IPS DF 19.7 (cell line): ENCODE data around the gene PRKAG2.
"Not testable (repeated sequence)": the region's sequence is repeated elsewhere in the genome, so short reads cannot be mapped to it uniquely, and the experiment has no call there.

Experiments
- DNase-seq: peaks from one replicate; pipeline ENCODE4 v3.0.0-alpha.2; 2013; ENCODE audit warnings: low read depth, low spot score

The PRKAG2 gene

GRCh38 chr7:151801291-151801690 is 75.6 kb downstream of the PRKAG2 start:
- no peak for DNase-seq

DNA sequence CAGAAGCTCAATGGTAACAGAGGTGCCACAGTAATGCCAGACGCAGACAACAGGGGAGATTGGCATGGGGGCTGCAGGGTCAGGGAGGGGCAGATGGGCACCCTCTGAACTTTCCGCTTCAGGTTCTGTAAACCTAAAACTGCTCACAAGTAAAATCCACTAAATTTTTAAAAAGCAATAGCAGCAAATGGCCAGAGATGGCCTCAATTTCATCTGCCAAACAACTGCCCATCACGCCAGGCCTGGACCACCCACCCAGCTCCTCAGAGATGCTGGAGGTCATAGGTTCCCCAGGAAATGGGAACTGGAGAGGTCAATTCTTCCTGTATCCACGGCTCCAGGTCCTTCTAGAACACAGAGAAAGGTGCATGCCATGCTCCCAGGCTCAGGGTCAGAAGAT is 76.1 kb downstream of the PRKAG2 start:
- DNase-seq: no peak

DNA sequence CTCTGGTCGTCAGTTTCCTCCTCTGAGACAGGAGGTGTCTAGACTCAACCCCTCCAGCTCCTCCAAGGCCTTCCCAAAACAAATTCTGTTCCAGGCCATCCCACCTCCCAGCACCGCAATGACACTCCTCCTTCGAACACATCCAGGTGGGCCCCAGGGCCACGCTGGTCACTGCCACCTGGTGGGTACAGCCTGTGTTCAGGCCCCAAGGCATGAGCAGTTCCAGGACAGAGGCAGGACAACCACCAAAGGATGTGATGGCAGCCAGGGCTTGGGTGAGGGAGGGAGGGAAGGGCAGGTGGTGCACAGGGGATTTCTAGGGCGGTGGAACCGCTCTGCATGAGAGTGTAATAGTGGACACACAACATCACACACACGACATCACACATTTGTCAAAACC is 76.5 kb downstream of the PRKAG2 start:
- no peak for DNase-seq

DNA sequence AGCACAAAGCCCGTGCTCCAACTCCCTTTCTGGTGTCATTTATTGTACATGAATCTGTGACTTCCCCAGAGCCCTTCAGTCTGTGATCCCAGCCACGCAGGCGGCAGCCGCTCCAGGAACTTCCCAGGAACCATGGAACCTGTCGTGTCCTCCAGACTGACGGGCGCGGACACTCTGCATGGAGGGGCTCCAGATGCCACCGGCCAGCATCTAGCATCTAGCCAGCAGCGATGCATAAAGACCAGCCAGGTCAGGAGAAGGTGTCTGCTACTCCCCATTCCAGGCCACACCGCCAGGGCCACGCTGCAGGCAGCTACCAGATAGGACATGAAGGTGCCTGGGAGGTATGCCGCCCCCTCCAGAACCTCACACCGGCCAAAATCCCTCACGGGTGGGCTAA is 77.4 kb downstream of the PRKAG2 start:
- no peak for DNase-seq

GRCh38 chr7:151798851-151799448 is 78.0 kb downstream of the PRKAG2 start:
- no peak for DNase-seq

DNA sequence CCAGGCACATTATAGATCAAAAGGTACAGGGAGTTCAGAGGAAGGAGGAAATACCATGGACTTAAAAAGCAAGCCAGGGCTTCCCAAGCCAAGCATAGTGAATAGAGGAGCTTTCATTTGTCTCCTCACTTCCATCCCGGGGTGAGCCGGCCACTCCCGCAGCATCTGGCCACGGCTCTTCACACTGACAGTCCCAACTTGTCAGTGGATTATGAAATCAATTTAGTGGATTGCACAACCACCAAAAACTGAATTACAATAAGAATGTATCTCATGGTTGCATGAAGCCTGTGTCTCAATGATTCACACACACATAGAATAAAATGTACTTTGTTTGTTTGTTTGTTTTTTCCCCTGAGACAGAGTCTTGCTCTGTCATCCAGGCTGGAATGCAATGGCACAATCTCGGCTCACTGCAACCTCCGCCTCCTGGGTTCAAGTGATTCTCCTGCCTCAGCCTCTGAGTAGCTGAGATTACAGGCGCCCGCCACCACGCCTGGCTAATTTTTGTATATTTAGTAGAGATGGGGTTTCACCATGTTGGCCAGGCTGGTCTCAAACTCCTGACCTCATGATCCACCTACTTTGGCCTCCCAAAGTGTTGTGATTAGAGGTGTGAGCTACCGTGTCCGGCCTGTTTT is 79.1 kb downstream of the PRKAG2 start:
- not testable (repeated sequence) for DNase-seq

DNA sequence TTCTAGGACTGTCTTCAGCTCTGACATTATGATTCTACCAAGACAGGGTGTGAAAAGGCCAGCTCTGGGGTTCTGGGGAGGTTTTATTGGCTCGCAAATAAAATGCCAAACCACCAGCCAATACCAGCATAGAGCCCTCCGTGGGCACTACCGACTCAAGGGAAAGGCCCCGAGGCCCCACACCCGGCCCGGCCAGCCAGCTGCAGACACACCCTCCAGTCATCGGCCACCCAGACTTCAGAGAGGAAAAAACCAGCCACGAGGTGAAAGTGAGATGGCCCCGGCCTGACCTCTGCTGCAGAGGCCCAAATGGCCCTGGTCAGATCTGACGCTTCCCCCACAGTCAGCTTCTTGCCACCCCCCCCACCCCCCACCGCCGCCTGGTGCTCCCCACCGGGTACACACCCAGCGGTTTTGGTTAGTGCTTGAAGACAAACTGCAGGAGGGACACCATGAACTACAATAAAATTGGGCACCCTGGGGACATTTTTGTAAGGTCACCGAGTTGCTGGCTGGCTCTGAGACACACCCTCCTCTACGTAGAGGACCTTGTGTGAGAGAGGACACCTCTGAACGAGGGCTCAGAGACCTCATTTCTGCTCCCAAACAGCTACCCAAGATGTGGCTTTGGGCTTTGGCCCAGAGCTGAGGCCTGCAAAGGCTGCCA is 79.9 kb downstream of the PRKAG2 start:
- no peak for DNase-seq

DNA sequence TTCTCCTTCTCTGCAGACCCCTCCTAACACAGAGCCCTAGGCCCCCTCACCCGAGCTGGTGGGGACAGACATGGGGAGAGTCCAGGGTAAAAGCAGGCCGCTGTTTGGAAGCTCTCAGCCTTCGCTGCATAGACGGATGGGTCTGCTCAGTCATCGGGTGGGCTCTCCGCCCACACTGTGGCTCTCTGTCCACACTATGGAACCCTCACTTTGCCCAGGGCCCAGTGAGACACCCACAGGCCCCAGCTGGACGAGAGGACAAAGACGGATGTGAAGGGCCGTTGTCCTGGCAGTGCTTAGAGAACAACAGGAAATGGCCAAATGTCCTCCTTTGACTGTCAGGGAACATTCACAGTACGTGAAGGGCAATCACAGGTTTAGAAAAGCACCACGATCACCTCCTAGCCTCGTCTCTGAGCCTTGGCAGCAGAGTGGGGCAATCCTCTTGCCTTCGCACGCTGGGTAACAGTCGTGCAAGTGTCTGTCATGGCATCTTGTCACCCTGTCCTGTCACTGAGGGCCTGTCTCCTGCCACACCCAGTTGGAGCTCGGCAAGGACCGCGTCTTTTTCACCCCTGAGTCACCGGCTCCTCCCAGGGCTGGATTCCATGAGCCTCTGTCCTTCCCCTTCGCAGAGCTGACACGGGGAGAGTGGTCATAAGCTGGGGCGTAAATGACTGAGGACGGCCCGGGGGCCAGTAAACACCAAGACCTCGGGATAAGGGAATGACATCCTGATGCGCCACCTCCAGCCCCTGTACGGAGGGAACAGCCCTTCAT is 80.6 kb downstream of the PRKAG2 start:
- no peak for DNase-seq

GRCh38 chr7:151795168-151795811 is 81.6 kb downstream of the PRKAG2 start:
- DNase-seq: no peak

DNA sequence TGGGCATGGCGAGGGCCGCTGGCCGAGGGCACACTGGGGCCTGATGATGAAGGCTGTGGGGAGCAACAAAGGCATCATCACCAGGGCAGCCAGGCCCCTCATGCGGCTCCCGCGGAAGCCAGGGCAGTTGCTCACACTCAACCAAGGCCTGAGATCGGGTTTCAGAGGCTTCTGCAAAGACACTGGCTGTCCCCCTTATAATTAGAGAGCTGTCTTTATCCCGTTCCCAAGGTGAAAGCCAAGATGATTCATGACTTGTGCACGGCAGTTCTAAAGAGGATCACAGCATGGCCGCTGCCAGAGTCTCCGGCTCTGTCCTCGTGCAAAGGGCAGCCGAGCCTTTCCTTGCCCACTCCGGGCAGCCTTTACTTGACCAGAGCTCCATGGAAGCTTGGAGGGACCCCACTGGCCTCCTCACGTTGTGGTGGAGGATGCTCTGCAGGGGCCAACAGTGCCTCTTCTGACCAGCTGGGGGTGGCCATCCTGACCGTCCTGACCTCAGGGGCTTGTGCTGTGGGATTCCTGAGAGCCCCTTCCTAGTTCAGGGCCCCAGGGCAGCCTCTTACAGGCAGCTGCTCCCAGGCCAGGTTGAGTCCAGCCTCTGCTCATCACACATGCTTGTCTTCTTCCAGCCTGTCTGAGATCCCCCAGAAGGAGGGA is 82.3 kb downstream of the PRKAG2 start:
- no peak for DNase-seq

- DNase-seq: no peak
Observed at GRCh38 chr7:151793991-151794507, 82.9 kb downstream of the PRKAG2 start.

DNA sequence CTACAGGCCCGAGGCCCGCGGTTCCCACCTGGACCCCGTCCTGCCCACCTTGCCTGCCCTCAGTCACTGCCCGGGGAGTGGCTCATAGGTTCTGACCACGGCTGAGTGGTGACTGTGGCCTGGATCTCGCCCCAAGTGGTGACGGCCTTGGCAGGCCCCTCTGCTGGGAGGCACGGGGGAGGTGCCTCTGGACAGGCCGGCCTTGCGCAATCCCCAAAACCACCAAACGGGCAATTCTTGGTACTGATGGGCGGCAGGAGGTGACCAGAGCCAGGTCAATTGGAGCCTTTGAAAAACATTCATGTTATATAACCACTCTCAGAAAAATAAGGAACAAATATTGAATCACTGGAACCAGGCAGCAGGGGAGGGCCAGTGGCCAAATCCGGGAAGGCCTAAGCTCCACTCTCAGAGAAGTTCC is 83.4 kb downstream of the PRKAG2 start:
- no peak for DNase-seq

DNA sequence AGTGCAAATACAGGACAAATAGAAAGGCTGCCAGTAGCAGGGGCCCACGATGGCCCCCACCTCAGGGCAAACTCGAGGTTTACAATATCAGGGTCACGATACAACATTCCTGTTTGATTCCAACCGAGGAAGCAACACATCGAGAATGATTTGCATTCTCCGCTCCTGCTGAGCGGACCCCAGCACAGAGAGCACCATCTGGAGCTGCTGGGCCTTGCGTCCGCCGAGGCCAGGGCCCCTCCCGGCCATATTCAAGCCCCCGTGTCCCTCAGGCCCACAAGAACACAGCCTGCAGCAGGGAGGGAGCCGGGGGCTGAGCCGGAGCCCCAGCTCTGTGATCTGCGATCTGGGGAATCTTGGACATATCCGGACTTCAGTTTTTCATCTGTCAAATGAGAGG is 84.3 kb downstream of the PRKAG2 start:
- DNase-seq: no peak

DNA sequence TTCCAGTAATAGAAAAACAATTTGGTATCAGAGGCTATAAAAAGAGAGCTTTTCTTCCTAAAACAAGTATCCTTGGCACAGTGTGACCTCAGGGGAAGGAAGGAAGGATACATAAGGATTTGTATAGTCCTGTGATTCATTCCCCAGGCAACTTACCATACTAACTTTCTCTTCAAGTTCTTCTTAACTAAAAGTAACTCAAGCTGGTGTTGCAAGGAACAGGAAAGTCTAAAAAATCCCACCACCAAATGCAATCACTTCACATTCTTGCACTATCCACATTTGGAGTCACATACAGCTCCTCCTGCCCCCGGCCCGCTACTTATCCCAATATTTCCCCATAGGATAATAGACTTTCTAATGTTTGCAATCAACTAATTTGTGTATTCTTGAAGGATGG is 84.8 kb downstream of the PRKAG2 start:
- no peak for DNase-seq

GRCh38 chr7:151790830-151791620 is 85.9 kb downstream of the PRKAG2 start:
- no peak for DNase-seq

DNA sequence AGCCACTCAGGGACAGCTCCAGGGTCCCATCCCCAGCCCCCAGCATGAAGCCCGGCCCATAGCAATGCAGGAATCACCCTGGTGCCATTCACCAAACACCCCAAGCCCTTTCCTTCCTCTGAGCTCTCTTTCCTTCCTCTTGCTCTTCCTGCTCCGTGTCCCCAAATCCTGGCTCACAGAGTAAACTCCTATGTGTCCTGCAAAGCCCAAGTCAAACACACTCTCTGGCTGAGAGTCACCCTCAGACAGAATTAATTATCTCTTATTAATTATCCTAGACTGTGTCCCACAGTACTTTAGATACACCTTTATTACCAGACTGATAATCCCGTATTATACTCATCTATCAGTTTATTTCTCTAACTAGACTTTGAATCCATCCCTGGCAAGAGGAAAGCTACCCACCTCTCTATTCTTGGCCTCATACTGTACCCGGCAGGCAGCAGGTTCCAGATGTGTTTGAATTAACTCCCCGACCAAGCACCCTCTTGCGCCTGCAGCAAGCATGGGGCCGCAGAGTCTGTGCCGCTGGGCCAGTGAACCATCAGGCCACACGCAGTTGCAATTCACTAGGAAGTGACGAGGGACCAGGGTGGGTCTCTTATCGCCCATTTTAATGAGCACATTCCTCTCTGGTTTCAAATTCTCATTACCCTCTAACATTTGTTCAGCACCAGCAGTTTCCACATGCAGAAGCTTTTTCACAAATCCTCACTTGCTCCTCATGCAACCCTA is 86.7 kb downstream of the PRKAG2 start:
- DNase-seq: no peak

DNA sequence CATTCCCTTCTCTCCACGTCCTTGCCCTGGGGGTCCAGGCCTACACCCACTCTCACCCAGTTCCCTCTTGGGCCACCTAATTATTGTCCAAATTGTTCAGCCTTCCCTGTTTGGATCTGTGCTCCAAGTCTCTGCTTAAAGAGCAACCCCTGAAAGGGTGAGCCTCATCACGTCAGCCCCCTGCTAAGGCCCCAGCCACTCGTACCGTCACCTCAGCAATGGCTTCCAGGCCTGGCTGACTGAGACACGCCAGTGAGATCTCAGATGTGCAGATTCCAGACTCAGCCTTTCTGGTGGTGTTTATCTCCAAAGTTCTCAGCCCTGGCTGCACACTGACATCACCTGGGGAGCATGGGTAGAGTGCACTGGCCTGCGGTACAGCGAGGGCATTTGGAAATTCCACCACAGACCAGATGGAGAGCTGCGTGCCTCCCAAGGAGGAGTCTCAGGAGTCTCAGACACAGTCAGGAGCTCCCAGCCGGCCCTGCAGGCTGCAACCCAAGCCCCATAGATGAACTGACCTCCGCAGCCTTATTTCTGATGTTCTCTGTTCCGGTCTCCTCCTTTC is 87.5 kb downstream of the PRKAG2 start:
- DNase-seq: no peak

DNA sequence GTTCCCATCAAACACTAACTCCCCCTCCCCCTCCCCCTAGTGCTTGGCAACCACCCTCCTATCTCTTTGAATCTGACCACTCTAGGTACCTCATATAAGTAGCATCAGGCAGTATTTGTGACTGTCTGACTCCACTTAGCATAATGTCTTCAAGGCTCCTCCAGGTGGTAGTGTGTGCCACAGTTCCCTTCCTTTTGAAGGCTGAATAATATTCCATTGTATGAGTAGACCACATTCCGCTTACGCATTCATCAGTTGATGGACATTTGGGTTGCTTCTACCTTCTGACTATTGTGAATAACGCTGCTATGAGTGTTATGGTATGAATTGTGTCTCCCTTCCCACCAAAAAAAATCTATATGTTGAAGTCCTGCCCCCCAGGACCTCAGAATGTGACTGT is 89.6 kb downstream of the PRKAG2 start:
- DNase-seq: no peak

- DNase-seq: no peak
Observed at GRCh38 chr7:151786936-151787335, 90.0 kb downstream of the PRKAG2 start.
